K562 (cell line): Measurements from ENCODE around the gene FILIP1.

Experiments used
- CHD4 ChIP-seq: fragments of 200-600 bp; sonication (generic); IDR thresholded peaks from 3 replicates; pipeline ENCODE4 v1.6.1; 2012; ENCODE audit warnings: low read depth, mild to moderate bottlenecking, mixed read lengths, low read length, inconsistent platforms; ENCODE audit not compliant: insufficient read depth, insufficient replicate concordance, poor library complexity, severe bottlenecking
- CREB1 ChIP-seq, 2 experiments: sonication (generic) in 1 of 2; formaldehyde crosslinking in 1 of 2; IDR thresholded peaks; 2 replicates each; pipeline versions ENCODE4 v1.6.1 to v1.8.0; 2012 to 2022; ENCODE audit warnings: inconsistent platforms in 1 of 2, mild to moderate bottlenecking in 1 of 2, missing genetic modification reagents in 1 of 2, moderate library complexity in 1 of 2
- EZH2 ChIP-seq: IDR thresholded peaks from 2 replicates; pipeline ENCODE4 v1.6.1; 2012; ENCODE audit warnings: low read depth, mild to moderate bottlenecking, inconsistent platforms, low read length, borderline replicate concordance
- KDM1A ChIP-seq, 2 experiments: fragments of 450-650 bp; IDR thresholded peaks; 2 replicates each; pipeline ENCODE4 v1.6.1; 2016; ENCODE audit warnings: mild to moderate bottlenecking in 2 of 2
- MAZ ChIP-seq, 2 experiments: fragments of 450-650 bp in 1 of 2; sonication (generic) in 1 of 2; formaldehyde crosslinking; IDR thresholded peaks in 1 of 2; conservative IDR thresholded peaks in 1 of 2; 2 replicates each; pipeline versions ENCODE4 v1.4.0 to v1.5.0; 2020; ENCODE audit warnings: mild to moderate bottlenecking in 1 of 2, missing genetic modification reagents in 1 of 2
- NR2C1 ChIP-seq, 2 experiments: fragments of 450-650 bp; IDR thresholded peaks; 2 replicates each; pipeline ENCODE4 v1.6.1; 2017; ENCODE audit warnings: mild to moderate bottlenecking in 2 of 2, antibody characterized with exemption in 1 of 2, inconsistent platforms in 1 of 2, missing compliant biosample characterization in 1 of 2, missing genetic modification characterization in 1 of 2
- POLR2AphosphoS2 ChIP-seq: IDR thresholded peaks from 2 replicates; pipeline ENCODE4 v1.6.1; 2012; ENCODE audit warnings: low read length, improper control_type of control experiment
- ZC3H4 ChIP-seq: sonication (generic); formaldehyde crosslinking; IDR thresholded peaks from 2 replicates; pipeline ENCODE4 v1.9.0; 2021; ENCODE audit warnings: missing genetic modification reagents, borderline replicate concordance
- TF ChIP-seq, protein P1 (sequence below): IDR thresholded peaks from 3 replicates; pipeline ENCODE4 v1.6.1; 2011; ENCODE audit warnings: borderline replicate concordance, mild to moderate bottlenecking; ENCODE audit not compliant: insufficient read length, insufficient read depth
- TF ChIP-seq, protein P2 (sequence below), 3 experiments: IDR thresholded peaks in 2 of 3; conservative IDR thresholded peaks in 1 of 3; 2 replicates each; pipeline ENCODE4 v1.5.1; 2011 to 2012; ENCODE audit warnings: low read length in 3 of 3, mild to moderate bottlenecking in 3 of 3, control low read depth in 2 of 3, improper control_type of control experiment in 1 of 3, inconsistent platforms in 1 of 3, low read depth in 1 of 3, mixed read lengths in 1 of 3, moderate library complexity in 1 of 3; ENCODE audit not compliant: insufficient read depth in 2 of 3
- TF ChIP-seq, protein P3 (sequence below): sonication (generic); formaldehyde crosslinking; IDR thresholded peaks from 2 replicates; pipeline ENCODE4 v1.8.1; 2023; ENCODE audit warnings: mild to moderate bottlenecking, missing genetic modification reagents

DNA sequence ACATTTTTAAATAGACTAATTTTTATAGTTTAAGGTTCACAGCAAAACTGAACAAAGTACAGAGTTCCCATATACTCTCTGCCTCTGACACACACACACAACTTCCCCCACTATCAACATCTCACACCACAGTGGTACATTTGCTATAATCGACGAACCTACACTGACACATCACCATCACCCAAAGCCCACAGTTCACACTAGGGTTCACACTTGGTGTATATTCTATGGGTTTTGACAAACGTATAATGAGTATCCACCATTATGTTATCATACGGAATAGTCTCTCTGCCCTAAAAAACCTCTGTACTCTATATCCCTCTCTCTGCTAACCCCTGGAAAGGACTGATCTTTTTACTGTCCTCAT, 224.6 kb downstream of the FILIP1 start:
- TF ChIP-seq, protein P1, sequence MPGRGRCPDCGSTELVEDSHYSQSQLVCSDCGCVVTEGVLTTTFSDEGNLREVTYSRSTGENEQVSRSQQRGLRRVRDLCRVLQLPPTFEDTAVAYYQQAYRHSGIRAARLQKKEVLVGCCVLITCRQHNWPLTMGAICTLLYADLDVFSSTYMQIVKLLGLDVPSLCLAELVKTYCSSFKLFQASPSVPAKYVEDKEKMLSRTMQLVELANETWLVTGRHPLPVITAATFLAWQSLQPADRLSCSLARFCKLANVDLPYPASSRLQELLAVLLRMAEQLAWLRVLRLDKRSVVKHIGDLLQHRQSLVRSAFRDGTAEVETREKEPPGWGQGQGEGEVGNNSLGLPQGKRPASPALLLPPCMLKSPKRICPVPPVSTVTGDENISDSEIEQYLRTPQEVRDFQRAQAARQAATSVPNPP, result no peak
- TF ChIP-seq, protein P2, sequence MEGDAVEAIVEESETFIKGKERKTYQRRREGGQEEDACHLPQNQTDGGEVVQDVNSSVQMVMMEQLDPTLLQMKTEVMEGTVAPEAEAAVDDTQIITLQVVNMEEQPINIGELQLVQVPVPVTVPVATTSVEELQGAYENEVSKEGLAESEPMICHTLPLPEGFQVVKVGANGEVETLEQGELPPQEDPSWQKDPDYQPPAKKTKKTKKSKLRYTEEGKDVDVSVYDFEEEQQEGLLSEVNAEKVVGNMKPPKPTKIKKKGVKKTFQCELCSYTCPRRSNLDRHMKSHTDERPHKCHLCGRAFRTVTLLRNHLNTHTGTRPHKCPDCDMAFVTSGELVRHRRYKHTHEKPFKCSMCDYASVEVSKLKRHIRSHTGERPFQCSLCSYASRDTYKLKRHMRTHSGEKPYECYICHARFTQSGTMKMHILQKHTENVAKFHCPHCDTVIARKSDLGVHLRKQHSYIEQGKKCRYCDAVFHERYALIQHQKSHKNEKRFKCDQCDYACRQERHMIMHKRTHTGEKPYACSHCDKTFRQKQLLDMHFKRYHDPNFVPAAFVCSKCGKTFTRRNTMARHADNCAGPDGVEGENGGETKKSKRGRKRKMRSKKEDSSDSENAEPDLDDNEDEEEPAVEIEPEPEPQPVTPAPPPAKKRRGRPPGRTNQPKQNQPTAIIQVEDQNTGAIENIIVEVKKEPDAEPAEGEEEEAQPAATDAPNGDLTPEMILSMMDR (IDR thresholded peaks at IDR 0.05 in 2 of 3, conservative IDR thresholded peaks at IDR 0.05 in 1 of 3; ENCODE audit: insufficient read depth in 2 of 3, low read depth in 1 of 3, low read length in 3 of 3), result no peak
- TF ChIP-seq EZH2 (no peak), CREB1 (IDR thresholded peaks at IDR 0.05) (no peak), CREB1 (CRISPR knock-in tag; IDR thresholded peaks at IDR 0.05) (no peak), MAZ (CRISPR knock-in tag; conservative IDR thresholded peaks at IDR 0.05 in 1 of 2, IDR thresholded peaks at IDR 0.05 in 1 of 2) (no peak), POLR2AphosphoS2 (no peak), CHD4 (no peak), KDM1A (IDR thresholded peaks at IDR 0.05) (no peak), ZC3H4 (CRISPR knock-in tag) (no peak), NR2C1 (IDR thresholded peaks at IDR 0.05) (no peak), NR2C1 (tag; IDR thresholded peaks at IDR 0.05) (no peak)
- TF ChIP-seq, protein P3, sequence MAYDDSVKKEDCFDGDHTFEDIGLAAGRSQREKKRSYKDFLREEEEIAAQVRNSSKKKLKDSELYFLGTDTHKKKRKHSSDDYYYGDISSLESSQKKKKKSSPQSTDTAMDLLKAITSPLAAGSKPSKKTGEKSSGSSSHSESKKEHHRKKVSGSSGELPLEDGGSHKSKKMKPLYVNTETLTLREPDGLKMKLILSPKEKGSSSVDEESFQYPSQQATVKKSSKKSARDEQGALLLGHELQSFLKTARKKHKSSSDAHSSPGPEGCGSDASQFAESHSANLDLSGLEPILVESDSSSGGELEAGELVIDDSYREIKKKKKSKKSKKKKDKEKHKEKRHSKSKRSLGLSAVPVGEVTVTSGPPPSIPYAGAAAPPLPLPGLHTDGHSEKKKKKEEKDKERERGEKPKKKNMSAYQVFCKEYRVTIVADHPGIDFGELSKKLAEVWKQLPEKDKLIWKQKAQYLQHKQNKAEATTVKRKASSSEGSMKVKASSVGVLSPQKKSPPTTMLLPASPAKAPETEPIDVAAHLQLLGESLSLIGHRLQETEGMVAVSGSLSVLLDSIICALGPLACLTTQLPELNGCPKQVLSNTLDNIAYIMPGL (CRISPR knock-in tag), result no peak
